Stimulated activated effector memory CD8-positive, alpha-beta T cell treated with anti-CD3 and anti-CD28 coated beads, Interleukin-12 subunit alpha, Interleukin-12 subunit beta, amount 100 ng/mL, for 72 hours (primary cell): ENCODE results near the gene DLG2.

Source experiments
- ATAC-seq: fragments of 150-1000 bp; cut with Tn5 transposase; 2 replicates; pipeline ENCODE4 v1.10.0; 2021
- DNase-seq, 2 donors: peaks; one replicate each; pipeline ENCODE4 v3.0.0; 2021 to 2022; ENCODE audit warnings: low spot score in 2 of 2
- H3K27ac Mint-ChIP-seq: one replicate; pipeline ENCODE4 v1.8.0; 2022; ENCODE audit warnings: mild to moderate bottlenecking, mixed read lengths
- H3K36me3 Mint-ChIP-seq: one replicate; pipeline ENCODE4 v1.8.0; 2022; ENCODE audit warnings: mild to moderate bottlenecking, mixed read lengths
- H3K4me1 Mint-ChIP-seq: one replicate; pipeline ENCODE4 v1.8.0; 2022; ENCODE audit warnings: mixed read lengths
- H3K4me3 Mint-ChIP-seq: one replicate; pipeline ENCODE4 v1.8.0; 2022; ENCODE audit warnings: mild to moderate bottlenecking, mixed read lengths
- H3K9me3 Mint-ChIP-seq: one replicate; pipeline ENCODE4 v1.8.0; 2022; ENCODE audit warnings: mixed read lengths

Gene DLG2

GRCh38 chr11:84243629-84244263 is 1383.4 kb downstream of the DLG2 start:
- H3K4me1 Mint-ChIP-seq, result no peaks in the 10 kb centered on the region
- H3K36me3 Mint-ChIP-seq, result no peaks in the 10 kb centered on the region
- H3K27ac Mint-ChIP-seq, result no peak overlapping the region
- no peak for DNase-seq
- no peak overlapping the region for H3K4me3 Mint-ChIP-seq
- peaks cover 14% of the 10 kb centered on the region for H3K9me3 Mint-ChIP-seq
- no peak for ATAC-seq

- H3K9me3 Mint-ChIP-seq, result peaks cover 20% of the 10 kb centered on the region
- no peaks in the 10 kb centered on the region for H3K4me1 Mint-ChIP-seq
- no peaks in the 10 kb centered on the region for H3K36me3 Mint-ChIP-seq
- H3K4me3 Mint-ChIP-seq, result no peak overlapping the region
- H3K27ac Mint-ChIP-seq, result no peak overlapping the region
- ATAC-seq (no peak), DNase-seq (no peak)
These were observed 1385.6 kb downstream of the DLG2 start for GRCh38 chr11:84241343-84242131.

GRCh38 chr11:84240847-84241246 is 1386.3 kb downstream of the DLG2 start:
- H3K4me1 Mint-ChIP-seq, result no peaks in the 10 kb centered on the region
- no peak for DNase-seq
- no peak overlapping the region for H3K4me3 Mint-ChIP-seq
- no peaks in the 10 kb centered on the region for H3K36me3 Mint-ChIP-seq
- peaks cover 17% of the 10 kb centered on the region for H3K9me3 Mint-ChIP-seq
- no peak overlapping the region for H3K27ac Mint-ChIP-seq
- no peak for ATAC-seq

- H3K36me3 Mint-ChIP-seq, result no peaks in the 10 kb centered on the region
- peaks cover 17% of the 10 kb centered on the region for H3K9me3 Mint-ChIP-seq
These were observed 1390.7 kb downstream of the DLG2 start for GRCh38 chr11:84236436-84236835.

GRCh38 chr11:84234462-84235202 is 1392.5 kb downstream of the DLG2 start:
- Mint-ChIP-seq H3K4me1 (no peaks in the 10 kb centered on the region), H3K27ac (no peak overlapping the region), H3K36me3 (no peaks in the 10 kb centered on the region), H3K9me3 (peaks cover 20% of the 10 kb centered on the region), H3K4me3 (no peak overlapping the region)
- ATAC-seq (no peak), DNase-seq (no peak)

More at GRCh38 chr11:84236436-84236835, 1390.7 kb downstream of the DLG2 start:
- ATAC-seq, result no peak
- Mint-ChIP-seq H3K27ac (no peak overlapping the region), H3K4me1 (no peaks in the 10 kb centered on the region), H3K4me3 (no peak overlapping the region)
- no peak for DNase-seq

- peaks cover 20% of the 10 kb centered on the region for H3K9me3 Mint-ChIP-seq
- H3K27ac Mint-ChIP-seq, result no peak overlapping the region
- no peaks in the 10 kb centered on the region for H3K36me3 Mint-ChIP-seq
- ATAC-seq, result no peak
- no peak overlapping the region for H3K4me3 Mint-ChIP-seq
- H3K4me1 Mint-ChIP-seq, result no peaks in the 10 kb centered on the region
- DNase-seq, result no peak
These were observed 1393.1 kb downstream of the DLG2 start for GRCh38 chr11:84234011-84234410.

- Mint-ChIP-seq H3K4me1 (no peaks in the 10 kb centered on the region), H3K4me3 (no peak overlapping the region), H3K36me3 (no peaks in the 10 kb centered on the region), H3K27ac (no peak overlapping the region), H3K9me3 (peaks cover 20% of the 10 kb centered on the region)
- DNase-seq, result no peak
- no peak for ATAC-seq
These were observed 1394.6 kb downstream of the DLG2 start for GRCh38 chr11:84232511-84232910.

GRCh38 chr11:84230402-84230801 is 1396.7 kb downstream of the DLG2 start:
- H3K36me3 Mint-ChIP-seq, result no peaks in the 10 kb centered on the region
- peaks cover 19% of the 10 kb centered on the region for H3K9me3 Mint-ChIP-seq
- DNase-seq (no peak), ATAC-seq (no peak)
- no peak overlapping the region for H3K4me3 Mint-ChIP-seq
- H3K4me1 Mint-ChIP-seq, result no peaks in the 10 kb centered on the region
- no peak overlapping the region for H3K27ac Mint-ChIP-seq

- Mint-ChIP-seq H3K4me3 (no peak overlapping the region), H3K4me1 (no peaks in the 10 kb centered on the region), H3K27ac (no peak overlapping the region), H3K9me3 (peaks cover 20% of the 10 kb centered on the region), H3K36me3 (no peaks in the 10 kb centered on the region)
- DNase-seq (no peak), ATAC-seq (no peak)
These were observed 1399.0 kb downstream of the DLG2 start for GRCh38 chr11:84227970-84228665.

- no peak overlapping the region for H3K4me3 Mint-ChIP-seq
- peaks cover 18% of the 10 kb centered on the region for H3K9me3 Mint-ChIP-seq
- DNase-seq, result no peak
- no peaks in the 10 kb centered on the region for H3K36me3 Mint-ChIP-seq
- ATAC-seq, result no peak
- no peak overlapping the region for H3K27ac Mint-ChIP-seq
- no peaks in the 10 kb centered on the region for H3K4me1 Mint-ChIP-seq
These were observed 1403.1 kb downstream of the DLG2 start for GRCh38 chr11:84224042-84224441.

GRCh38 chr11:84218318-84218717 is 1408.8 kb downstream of the DLG2 start:
- no peak for DNase-seq
- H3K4me3 Mint-ChIP-seq, result no peak overlapping the region
- ATAC-seq, result no peak
- no peaks in the 10 kb centered on the region for H3K36me3 Mint-ChIP-seq
- peaks cover 23% of the 10 kb centered on the region for H3K9me3 Mint-ChIP-seq
- no peak overlapping the region for H3K27ac Mint-ChIP-seq
- no peaks in the 10 kb centered on the region for H3K4me1 Mint-ChIP-seq

GRCh38 chr11:84215672-84216071 is 1411.5 kb downstream of the DLG2 start:
- ATAC-seq (no peak), DNase-seq (no peak)
- Mint-ChIP-seq H3K9me3 (peaks cover 26% of the 10 kb centered on the region), H3K4me3 (no peak overlapping the region), H3K4me1 (no peaks in the 10 kb centered on the region), H3K27ac (no peak overlapping the region), H3K36me3 (no peaks in the 10 kb centered on the region)

GRCh38 chr11:84214557-84214956 is 1412.6 kb downstream of the DLG2 start:
- Mint-ChIP-seq H3K36me3 (no peaks in the 10 kb centered on the region), H3K4me3 (no peak overlapping the region), H3K4me1 (no peaks in the 10 kb centered on the region), H3K27ac (no peak overlapping the region), H3K9me3 (peaks cover 19% of the 10 kb centered on the region)
- no peak for ATAC-seq
- no peak for DNase-seq

GRCh38 chr11:84212468-84213390 is 1414.4 kb downstream of the DLG2 start:
- Mint-ChIP-seq H3K4me3 (no peak overlapping the region), H3K36me3 (no peaks in the 10 kb centered on the region), H3K9me3 (peaks cover 13% of the 10 kb centered on the region), H3K4me1 (no peaks in the 10 kb centered on the region), H3K27ac (no peak overlapping the region)
- ATAC-seq (no peak), DNase-seq (no peak)
